Tibial nerve (tissue), 4 donors: Measurements from ENCODE around the gene LHX1. TPM values are rescaled to one million over a fixed set of nuclear protein-coding genes. Genes with fewer than 3 reads are reported as not detected.

ENCODE experiments used
- DNase-seq, 2 donors: peaks; one replicate each; pipeline ENCODE4 v3.0.0-alpha.2; 2019; ENCODE audit warnings: low spot score in 2 of 2
- H3K27ac ChIP-seq, 4 donors: fragments of 200-600 bp; sonication (generic) in 3 of 4; one replicate each; pipeline ENCODE4 v1.5.1; 2017 to 2019; ENCODE audit warnings: mild to moderate bottlenecking in 1 of 4
- H3K27me3 ChIP-seq, 2 donors: fragments of 200-600 bp; sonication (generic) in 1 of 2; one replicate each; pipeline versions ENCODE4 v1.5.1 to v1.6.0; 2017 to 2019
- H3K36me3 ChIP-seq, 3 donors: fragments of 200-600 bp; sonication (generic); one replicate each; pipeline ENCODE4 v1.5.1; 2018 to 2019
- H3K4me1 ChIP-seq, 4 donors: fragments of 200-600 bp; sonication (generic) in 3 of 4; one replicate each; pipeline ENCODE4 v1.5.1; 2017 to 2019
- H3K4me3 ChIP-seq, 4 donors: fragments of 200-600 bp; sonication (generic) in 3 of 4; one replicate each; pipeline ENCODE4 v1.5.1; 2017 to 2019; ENCODE audit warnings: mild to moderate bottlenecking in 1 of 4, moderate library complexity in 1 of 4
- H3K9me3 ChIP-seq, 4 donors: fragments of 200-600 bp; sonication (generic) in 3 of 4; one replicate each; pipeline ENCODE4 v1.5.1; 2017 to 2019
- EP300 ChIP-seq, 2 donors: sonication (generic); formaldehyde crosslinking; IDR thresholded peaks; one replicate each; pipeline ENCODE4 v1.6.1; 2017; ENCODE audit warnings: antibody characterized with exemption in 2 of 2, mild to moderate bottlenecking in 1 of 2
- POLR2A ChIP-seq, 2 donors: fragments of 450-650 bp; IDR thresholded peaks; one replicate each; pipeline ENCODE4 v1.6.1; 2017; ENCODE audit warnings: antibody characterized with exemption in 2 of 2, mild to moderate bottlenecking in 2 of 2, moderate library complexity in 2 of 2
- whole genome bisulfite sequencing, 2 donors: methylation state at CpG; one replicate each; pipeline ENCODE4 v1.1.5; 2018; 5-methylcytosine and 5-hydroxymethylcytosine counted together
- small RNA-seq: library from RNA; depleted of rRNA; stranded (forward); fragments of <200 nt; gene quantifications from one replicate; pipeline ENCODE3, GENCODE V24; 2016
- total RNA-seq, 4 donors: library from RNA; depleted of rRNA; stranded (reverse); fragments of >200 nt; gene quantifications; one replicate each; pipeline ENCODE4 v1.1.0, GENCODE V29; 2016
- TF ChIP-seq, protein P1 (sequence below), 5 experiments: fragments of 200-600 bp in 3 of 5; fragments of 450-650 bp in 2 of 5; sonication (generic) in 3 of 5; IDR thresholded peaks; one replicate each; pipeline ENCODE4 v1.5.1; 2016 to 2019; ENCODE audit warnings: antibody characterized with exemption in 5 of 5, mild to moderate bottlenecking in 3 of 5, moderate library complexity in 2 of 5

The LHX1 gene
- total RNA-seq, 4 donors from 2014 or later, result not detected

DNA sequence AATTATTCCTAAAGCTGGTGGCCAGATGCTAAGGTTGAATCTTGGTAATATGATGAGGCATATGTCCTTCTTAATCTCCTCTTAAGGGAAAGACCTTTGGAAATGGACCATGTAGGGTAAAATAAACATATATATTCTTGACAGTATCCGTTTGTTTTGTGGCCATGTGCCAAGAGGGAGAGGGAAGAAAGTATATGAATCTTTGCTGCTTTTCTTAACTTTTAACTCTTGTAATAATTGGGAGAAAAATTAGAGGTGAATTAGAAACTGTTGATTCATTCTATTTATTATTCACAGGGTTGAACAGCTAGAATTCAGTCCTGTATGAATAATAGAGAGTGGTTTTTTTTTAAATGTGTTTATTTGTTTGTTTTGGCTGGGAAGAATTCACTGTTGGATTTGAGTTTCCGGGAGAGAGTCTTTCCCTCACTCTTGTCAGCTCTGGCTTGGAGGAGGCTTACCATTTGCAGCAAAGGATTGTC, 43.0 kb downstream of the LHX1 start:
- Histone ChIP-seq H3K4me1 (peaks cover 0 to 22% (median 8%) of the 10 kb centered on the region in 4 donors), H3K27ac (no peak overlapping the region), H3K36me3 (peaks cover 0 to 6% (median 0%) of the 10 kb centered on the region in 3 donors), H3K9me3 (no peaks in the 10 kb centered on the region), H3K27me3 (no peaks in the 10 kb centered on the region), H3K4me3 (no peak overlapping the region)
- 13 to 20% methylated on average over 2 of the region's 2 CpGs for WGBS, 2 donors
- no peak for DNase-seq
- no peak for TF ChIP-seq POLR2A (IDR thresholded peaks at IDR 0.05)
- TF ChIP-seq, protein P1, sequence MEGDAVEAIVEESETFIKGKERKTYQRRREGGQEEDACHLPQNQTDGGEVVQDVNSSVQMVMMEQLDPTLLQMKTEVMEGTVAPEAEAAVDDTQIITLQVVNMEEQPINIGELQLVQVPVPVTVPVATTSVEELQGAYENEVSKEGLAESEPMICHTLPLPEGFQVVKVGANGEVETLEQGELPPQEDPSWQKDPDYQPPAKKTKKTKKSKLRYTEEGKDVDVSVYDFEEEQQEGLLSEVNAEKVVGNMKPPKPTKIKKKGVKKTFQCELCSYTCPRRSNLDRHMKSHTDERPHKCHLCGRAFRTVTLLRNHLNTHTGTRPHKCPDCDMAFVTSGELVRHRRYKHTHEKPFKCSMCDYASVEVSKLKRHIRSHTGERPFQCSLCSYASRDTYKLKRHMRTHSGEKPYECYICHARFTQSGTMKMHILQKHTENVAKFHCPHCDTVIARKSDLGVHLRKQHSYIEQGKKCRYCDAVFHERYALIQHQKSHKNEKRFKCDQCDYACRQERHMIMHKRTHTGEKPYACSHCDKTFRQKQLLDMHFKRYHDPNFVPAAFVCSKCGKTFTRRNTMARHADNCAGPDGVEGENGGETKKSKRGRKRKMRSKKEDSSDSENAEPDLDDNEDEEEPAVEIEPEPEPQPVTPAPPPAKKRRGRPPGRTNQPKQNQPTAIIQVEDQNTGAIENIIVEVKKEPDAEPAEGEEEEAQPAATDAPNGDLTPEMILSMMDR (IDR thresholded peaks at IDR 0.05), result no peak
- no peak for TF ChIP-seq EP300 (IDR thresholded peaks at IDR 0.05)

DNA sequence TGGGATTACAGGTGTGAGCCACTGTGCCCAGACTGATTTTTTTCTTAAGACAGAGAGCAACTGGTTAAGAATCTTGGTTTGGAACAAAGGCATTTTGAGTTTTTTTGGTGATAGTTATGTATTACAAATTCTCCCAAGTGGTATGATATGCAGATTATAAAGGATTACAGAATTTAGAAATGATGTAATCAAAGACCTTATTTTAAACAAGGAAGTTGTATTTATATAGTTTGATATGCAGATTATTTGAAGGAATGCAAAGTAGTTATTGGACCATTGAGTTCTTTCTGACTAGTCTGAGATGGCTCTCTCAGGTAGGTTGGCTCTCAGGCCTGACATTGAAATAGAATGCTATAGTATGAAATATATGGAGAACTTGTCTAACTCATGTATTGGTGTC, 46.3 kb downstream of the LHX1 start:
- DNase-seq, result no peak
- TF ChIP-seq POLR2A (IDR thresholded peaks at IDR 0.05), result no peak
- no peak for TF ChIP-seq EP300 (IDR thresholded peaks at IDR 0.05)
- TF ChIP-seq, protein P1 (IDR thresholded peaks at IDR 0.05), result no peak
- H3K9me3 ChIP-seq, result no peaks in the 10 kb centered on the region
- H3K36me3 ChIP-seq, result peaks cover 0 to 39% (median 5%) of the 10 kb centered on the region in 3 donors
- no peak overlapping the region for H3K4me3 ChIP-seq
- H3K4me1 ChIP-seq, result peaks cover 0 to 22% (median 8%) of the 10 kb centered on the region in 4 donors
- no peak overlapping the region for H3K27ac ChIP-seq
- no peaks in the 10 kb centered on the region for H3K27me3 ChIP-seq

DNA sequence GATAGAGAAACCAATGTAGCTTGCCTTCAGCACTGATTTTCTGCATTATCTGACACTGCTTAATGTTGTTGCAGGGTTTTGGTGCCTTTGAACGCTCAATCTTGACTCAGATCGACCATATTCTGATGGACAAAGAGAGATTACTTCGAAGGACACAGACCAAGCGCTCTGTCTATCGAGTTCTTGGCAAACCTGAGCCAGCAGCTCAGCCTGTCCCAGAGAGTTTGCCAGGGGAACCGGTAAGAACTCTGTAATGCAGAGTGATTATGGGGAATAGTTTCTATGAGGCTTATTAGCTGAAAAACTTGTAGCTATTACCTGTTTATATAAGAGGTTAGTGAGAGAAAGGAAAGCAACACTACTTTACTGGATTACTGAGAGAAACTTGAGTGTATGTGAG, 51.9 kb downstream of the LHX1 start:
- Histone ChIP-seq H3K36me3 (peaks cover 0 to 87% (median 12%) of the 10 kb centered on the region in 3 donors), H3K9me3 (no peaks in the 10 kb centered on the region), H3K27me3 (no peaks in the 10 kb centered on the region), H3K4me3 (no peak overlapping the region), H3K27ac (no peak overlapping the region), H3K4me1 (no peaks in the 10 kb centered on the region)
- no peak for DNase-seq
- TF ChIP-seq POLR2A (IDR thresholded peaks at IDR 0.05) (no peak), EP300 (IDR thresholded peaks at IDR 0.05) (no peak)
- TF ChIP-seq, protein P1 (IDR thresholded peaks at IDR 0.05), result no peak
- 93% methylated on average over 6 of the region's 6 CpGs for WGBS, 2 donors

DNA sequence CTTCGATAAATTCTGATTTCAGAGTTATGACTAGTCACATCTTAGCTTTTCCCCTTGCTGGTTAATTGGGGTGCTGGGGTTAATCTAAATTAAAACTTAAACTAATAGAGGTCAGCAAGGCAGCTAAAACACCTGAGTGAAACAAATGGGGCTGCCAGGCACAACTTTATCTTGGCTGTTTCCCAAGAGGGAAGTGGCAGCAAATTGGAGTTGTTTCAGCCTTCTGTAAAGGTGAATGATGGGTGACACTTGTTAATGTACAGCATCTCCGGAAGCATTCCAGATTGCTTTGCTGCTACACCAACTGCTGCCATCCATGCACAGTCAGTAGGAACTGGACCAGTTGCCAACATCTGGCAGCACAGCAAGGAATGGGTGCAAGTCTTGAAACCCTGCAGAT, 55.4 kb downstream of the LHX1 start:
- no peak overlapping the region for H3K27ac ChIP-seq
- H3K27me3 ChIP-seq, result no peaks in the 10 kb centered on the region
- DNase-seq, result no peak
- peaks cover 0 to 92% (median 26%) of the 10 kb centered on the region in 3 donors for H3K36me3 ChIP-seq
- TF ChIP-seq POLR2A (IDR thresholded peaks at IDR 0.05), result no peak
- TF ChIP-seq EP300 (IDR thresholded peaks at IDR 0.05), result no peak
- TF ChIP-seq, protein P1 (IDR thresholded peaks at IDR 0.05), result no peak
- H3K4me3 ChIP-seq, result no peak overlapping the region
- WGBS, 2 donors, result 91 to 93% methylated on average over 2 of the region's 2 CpGs
- H3K4me1 ChIP-seq, result no peaks in the 10 kb centered on the region
- H3K9me3 ChIP-seq, result no peaks in the 10 kb centered on the region

DNA sequence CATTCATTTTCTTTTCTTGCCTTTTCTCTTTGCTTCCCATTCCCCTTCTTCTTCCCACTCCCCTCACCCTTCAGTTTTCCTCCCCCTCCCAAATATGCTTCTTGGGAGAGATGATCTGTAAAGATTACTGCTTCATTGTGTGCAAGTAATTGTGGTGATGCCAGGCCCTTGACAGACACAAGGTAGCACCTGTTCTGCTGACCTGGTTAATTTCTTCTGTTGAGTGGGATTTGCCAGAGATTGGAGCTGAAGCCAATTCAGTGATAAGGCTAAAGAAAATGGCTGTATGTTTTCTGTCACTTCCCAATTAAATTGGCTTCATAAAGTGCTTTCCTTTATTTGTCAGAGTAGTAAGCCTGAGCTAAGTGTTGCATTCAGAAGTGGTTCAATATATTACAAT, 56.0 kb downstream of the LHX1 start:
- DNase-seq, result no peak
- Histone ChIP-seq H3K36me3 (peaks cover 0 to 92% (median 25%) of the 10 kb centered on the region in 3 donors), H3K4me1 (no peaks in the 10 kb centered on the region), H3K9me3 (no peaks in the 10 kb centered on the region), H3K27me3 (no peaks in the 10 kb centered on the region), H3K4me3 (no peak overlapping the region), H3K27ac (no peak overlapping the region)
- TF ChIP-seq EP300 (IDR thresholded peaks at IDR 0.05), result no peak
- TF ChIP-seq, protein P1 (IDR thresholded peaks at IDR 0.05), result no peak
- TF ChIP-seq POLR2A (IDR thresholded peaks at IDR 0.05), result no peak

Small RNAs within 50 kb of the gene (small RNA-seq; reads per million reads assigned to genes)
- not detected for gene AC243773.2

Other genes starting within 250 kb of the LHX1 start
- gene AATF, start 11.5 kb downstream of the LHX1 start, total RNA-seq, result 10 to 100 TPM; 26.5 to 36.2 (median 30.1) TPM